Ishikawa (cell line): ENCODE results near the gene KIAA1671.

Experiments
- CEBPB ChIP-seq: IDR thresholded peaks from 2 replicates; pipeline ENCODE4 v1.6.1; 2012
- CREB1 ChIP-seq: IDR thresholded peaks from 2 replicates; pipeline ENCODE4 v1.6.1; 2012; ENCODE audit warnings: low read depth
- EGR1 ChIP-seq: IDR thresholded peaks from 2 replicates; pipeline ENCODE4 v1.6.1; 2012
- EP300 ChIP-seq: IDR thresholded peaks from 2 replicates; pipeline ENCODE4 v1.6.1; 2012; ENCODE audit warnings: borderline replicate concordance
- FOXM1 ChIP-seq: IDR thresholded peaks from 2 replicates; pipeline ENCODE4 v1.6.1; 2012; ENCODE audit warnings: low read depth, borderline replicate concordance
- NFIC ChIP-seq: IDR thresholded peaks from 2 replicates; pipeline ENCODE4 v1.6.1; 2012
- RAD21 ChIP-seq: IDR thresholded peaks from 2 replicates; pipeline ENCODE4 v1.6.1; 2012; ENCODE audit warnings: low read depth
- TAF1 ChIP-seq: IDR thresholded peaks from 2 replicates; pipeline ENCODE4 v1.6.1; 2012; ENCODE audit warnings: low read depth, mild to moderate bottlenecking
- TCF12 ChIP-seq: IDR thresholded peaks from 2 replicates; pipeline ENCODE4 v1.6.1; 2012; ENCODE audit warnings: low read depth
- TEAD4 ChIP-seq: IDR thresholded peaks from 2 replicates; pipeline ENCODE4 v1.6.1; 2012
- YY1 ChIP-seq: IDR thresholded peaks from 2 replicates; pipeline ENCODE4 v1.6.1; 2012; ENCODE audit warnings: low read depth
- ZBTB7A ChIP-seq: IDR thresholded peaks from 2 replicates; pipeline ENCODE4 v1.6.1; 2012; ENCODE audit warnings: low read depth
- TF ChIP-seq, protein P1 (sequence below): IDR thresholded peaks from 2 replicates; pipeline ENCODE4 v1.6.1; 2012
- TF ChIP-seq, protein P2 (sequence below): IDR thresholded peaks from 2 replicates; pipeline ENCODE4 v1.6.1; 2012
- TF ChIP-seq, protein P3 (sequence below): IDR thresholded peaks from 2 replicates; pipeline ENCODE4 v1.6.1; 2012; ENCODE audit warnings: low read depth, mild to moderate bottlenecking

Gene KIAA1671

DNA sequence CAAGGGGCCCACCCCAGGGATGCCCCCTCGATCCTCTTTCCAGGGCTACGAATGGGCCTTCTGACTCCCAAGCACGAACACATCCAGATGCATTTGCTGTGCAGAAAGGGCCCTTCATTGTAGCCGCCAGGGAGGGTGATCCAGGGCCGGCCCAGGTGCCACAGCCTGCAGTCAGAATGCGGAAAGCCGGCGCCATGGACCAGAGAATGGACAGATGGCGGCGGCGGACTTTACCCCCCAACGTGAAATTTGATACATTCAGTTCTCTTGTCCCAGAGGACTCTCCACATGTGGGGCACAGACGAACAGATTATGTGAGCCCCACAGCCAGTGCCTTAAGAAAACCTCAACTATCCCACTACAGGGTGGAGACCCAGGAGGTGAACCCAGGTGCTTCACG is 87.2 kb downstream of the KIAA1671 start:
- TF ChIP-seq, protein P1, sequence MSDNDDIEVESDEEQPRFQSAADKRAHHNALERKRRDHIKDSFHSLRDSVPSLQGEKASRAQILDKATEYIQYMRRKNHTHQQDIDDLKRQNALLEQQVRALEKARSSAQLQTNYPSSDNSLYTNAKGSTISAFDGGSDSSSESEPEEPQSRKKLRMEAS = no peak
- no peak for TF ChIP-seq CEBPB
- TF ChIP-seq NFIC = no peak
- TF ChIP-seq EP300 = no peak
- TF ChIP-seq EGR1 = no peak
- TF ChIP-seq TAF1 = no peak
- TF ChIP-seq CREB1 = no peak

DNA sequence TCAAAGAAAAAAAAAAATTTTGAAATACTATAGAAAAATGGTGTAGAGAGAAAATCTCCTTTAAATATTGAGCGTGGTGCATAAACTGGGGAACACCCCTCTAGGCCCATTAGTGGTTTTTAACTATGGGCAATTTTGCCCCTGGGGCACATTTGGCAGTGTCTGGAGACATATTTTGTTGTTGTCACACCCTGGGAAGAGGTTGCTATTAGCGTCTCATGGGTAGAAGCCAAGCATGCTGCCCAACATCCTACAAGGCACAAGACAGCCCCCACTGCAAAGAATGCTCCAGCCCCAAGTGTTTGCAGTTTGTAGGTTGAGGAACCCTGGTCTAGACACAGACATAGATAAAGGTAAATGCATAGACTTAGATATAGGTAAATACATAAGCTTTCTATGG is 92.6 kb downstream of the KIAA1671 start:
- TF ChIP-seq ZBTB7A (no peak), NFIC (no peak), EGR1 (no peak), CEBPB (no peak)

DNA sequence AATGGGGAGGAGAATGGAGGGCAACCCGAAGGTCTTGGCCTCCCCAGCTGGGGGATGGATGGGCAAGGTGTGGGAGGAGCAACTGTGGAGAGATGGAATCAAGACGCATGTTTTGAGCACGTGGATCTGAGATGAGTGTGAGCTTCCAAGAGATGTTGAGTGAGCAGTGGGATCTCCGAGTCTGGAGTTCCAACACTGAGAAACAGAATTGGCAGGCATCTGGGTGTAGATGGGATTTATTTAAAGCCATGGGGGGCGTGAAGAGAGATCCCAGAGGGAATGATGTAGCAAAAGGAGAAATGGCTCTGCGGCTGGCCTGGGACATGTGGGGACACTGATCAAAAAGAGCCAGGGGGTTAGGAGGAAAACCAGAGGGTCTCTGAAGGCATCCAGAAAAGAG is 95.6 kb downstream of the KIAA1671 start:
- TF ChIP-seq TCF12 (no peak), FOXM1 (no peak), CREB1 (no peak), TEAD4 (no peak), NFIC (no peak), RAD21 (no peak), CEBPB (no peak), YY1 (no peak), EGR1 (no peak)
- TF ChIP-seq, protein P2, sequence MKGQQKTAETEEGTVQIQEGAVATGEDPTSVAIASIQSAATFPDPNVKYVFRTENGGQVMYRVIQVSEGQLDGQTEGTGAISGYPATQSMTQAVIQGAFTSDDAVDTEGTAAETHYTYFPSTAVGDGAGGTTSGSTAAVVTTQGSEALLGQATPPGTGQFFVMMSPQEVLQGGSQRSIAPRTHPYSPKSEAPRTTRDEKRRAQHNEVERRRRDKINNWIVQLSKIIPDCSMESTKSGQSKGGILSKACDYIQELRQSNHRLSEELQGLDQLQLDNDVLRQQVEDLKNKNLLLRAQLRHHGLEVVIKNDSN = no peak
- TF ChIP-seq, protein P1 = no peak

DNA sequence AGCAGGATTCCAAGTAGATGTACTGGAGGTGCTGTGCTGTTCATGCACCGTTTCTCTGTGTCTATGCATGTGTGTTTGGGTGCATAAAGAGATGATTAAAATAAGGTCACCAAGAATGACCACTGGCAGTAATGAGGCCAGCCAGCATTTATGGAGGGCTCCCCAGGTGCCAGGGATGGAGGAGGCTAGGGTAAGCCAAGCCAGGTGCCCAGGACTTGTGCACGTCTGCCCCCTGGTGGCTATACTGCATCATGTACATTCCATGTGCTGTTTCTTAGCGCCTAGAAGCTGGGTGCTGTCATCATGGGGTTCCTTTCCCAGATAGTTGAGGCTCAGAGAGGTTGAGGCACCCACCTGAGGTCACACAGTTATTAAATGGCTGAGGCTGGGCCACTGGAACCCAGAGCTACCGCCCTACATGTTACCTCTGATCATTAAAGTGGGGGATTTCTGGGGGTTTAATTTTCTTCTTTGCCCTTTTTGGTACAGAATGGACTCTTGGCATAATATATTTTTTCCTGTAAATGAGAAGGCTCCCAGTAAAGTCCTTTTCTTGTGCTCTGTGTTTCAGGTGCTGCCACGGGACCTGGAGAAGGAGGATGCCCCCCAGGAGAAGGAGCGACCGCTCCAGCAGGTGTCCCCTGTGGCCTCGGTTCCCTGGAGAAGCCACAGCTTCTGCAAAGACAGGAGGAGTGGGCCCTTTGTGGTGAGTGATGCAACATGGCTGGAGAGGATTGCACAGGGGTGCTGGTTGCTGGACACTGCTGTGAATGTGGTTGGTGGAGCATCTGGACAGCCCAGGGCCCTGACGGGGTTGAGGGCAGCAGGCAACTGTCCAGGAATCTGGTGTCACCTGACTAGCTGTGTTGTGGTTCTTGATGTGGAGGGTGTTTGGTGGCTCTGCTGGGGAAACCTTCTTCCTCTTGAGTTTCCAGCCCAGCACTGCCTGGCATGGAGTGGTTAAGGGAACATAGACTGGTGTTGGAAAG is 96.4 kb downstream of the KIAA1671 start:
- TF ChIP-seq FOXM1 (no peak), YY1 (0 out of 2 replicates have a peak, but pooled peaks have one; percentile 28), EGR1 (no peak), CREB1 (no peak), NFIC (no peak), TAF1 (no peak), TEAD4 (peak; percentile 77), CEBPB (no peak), ZBTB7A (no peak), TCF12 (no peak), EP300 (no peak), RAD21 (peak; percentile 96)
- TF ChIP-seq, protein P3, sequence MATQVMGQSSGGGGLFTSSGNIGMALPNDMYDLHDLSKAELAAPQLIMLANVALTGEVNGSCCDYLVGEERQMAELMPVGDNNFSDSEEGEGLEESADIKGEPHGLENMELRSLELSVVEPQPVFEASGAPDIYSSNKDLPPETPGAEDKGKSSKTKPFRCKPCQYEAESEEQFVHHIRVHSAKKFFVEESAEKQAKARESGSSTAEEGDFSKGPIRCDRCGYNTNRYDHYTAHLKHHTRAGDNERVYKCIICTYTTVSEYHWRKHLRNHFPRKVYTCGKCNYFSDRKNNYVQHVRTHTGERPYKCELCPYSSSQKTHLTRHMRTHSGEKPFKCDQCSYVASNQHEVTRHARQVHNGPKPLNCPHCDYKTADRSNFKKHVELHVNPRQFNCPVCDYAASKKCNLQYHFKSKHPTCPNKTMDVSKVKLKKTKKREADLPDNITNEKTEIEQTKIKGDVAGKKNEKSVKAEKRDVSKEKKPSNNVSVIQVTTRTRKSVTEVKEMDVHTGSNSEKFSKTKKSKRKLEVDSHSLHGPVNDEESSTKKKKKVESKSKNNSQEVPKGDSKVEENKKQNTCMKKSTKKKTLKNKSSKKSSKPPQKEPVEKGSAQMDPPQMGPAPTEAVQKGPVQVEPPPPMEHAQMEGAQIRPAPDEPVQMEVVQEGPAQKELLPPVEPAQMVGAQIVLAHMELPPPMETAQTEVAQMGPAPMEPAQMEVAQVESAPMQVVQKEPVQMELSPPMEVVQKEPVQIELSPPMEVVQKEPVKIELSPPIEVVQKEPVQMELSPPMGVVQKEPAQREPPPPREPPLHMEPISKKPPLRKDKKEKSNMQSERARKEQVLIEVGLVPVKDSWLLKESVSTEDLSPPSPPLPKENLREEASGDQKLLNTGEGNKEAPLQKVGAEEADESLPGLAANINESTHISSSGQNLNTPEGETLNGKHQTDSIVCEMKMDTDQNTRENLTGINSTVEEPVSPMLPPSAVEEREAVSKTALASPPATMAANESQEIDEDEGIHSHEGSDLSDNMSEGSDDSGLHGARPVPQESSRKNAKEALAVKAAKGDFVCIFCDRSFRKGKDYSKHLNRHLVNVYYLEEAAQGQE = no peak
- TF ChIP-seq, protein P2 = no peak
- TF ChIP-seq, protein P1 = no peak

DNA sequence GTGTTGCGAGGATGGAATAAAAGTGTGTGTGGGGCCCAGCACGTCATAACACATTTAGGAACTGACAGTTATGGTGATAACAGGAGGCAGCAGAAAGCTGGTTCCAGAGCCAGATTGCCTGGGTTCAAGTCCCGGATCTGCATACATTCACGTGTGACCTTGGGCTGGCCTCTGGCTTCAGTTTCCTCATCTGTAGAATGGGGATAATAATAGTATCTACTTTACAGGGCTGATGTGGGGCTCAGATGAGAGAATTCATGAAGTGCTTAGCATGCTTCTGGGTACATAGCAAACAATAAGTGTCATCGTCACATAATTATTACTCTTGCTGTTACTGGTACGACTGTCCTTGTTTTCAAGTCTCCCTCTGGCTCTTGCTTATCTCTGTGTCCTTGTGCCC is 97.3 kb downstream of the KIAA1671 start:
- TF ChIP-seq EP300 (no peak), ZBTB7A (no peak), TAF1 (no peak)

DNA sequence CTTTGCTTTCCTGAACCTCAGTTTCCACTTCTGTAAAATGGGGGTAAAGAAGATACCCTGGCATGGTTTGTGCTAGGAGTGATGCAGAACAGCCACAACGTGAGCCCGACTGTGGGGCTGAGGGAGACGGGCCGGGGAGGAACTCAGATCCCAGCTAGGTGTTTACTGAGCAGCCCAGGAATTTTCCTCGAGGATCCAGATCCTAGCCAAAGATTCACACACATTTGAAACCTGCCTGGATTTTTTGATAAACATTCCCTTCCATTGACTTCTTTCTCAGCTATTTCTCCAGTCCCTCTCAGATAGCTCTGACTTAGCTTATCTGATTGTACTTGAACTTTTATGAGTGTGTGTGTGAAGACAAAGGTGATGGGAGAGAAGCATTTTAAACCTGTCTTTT is 98.0 kb downstream of the KIAA1671 start:
- TF ChIP-seq EP300 (no peak), TAF1 (no peak), FOXM1 (no peak), CREB1 (no peak), TCF12 (no peak), RAD21 (no peak), EGR1 (no peak), CEBPB (no peak), TEAD4 (no peak), NFIC (no peak), ZBTB7A (no peak), YY1 (no peak)
- TF ChIP-seq, protein P1 = no peak
- TF ChIP-seq, protein P3 = no peak
- TF ChIP-seq, protein P2 = no peak
